HG03280 (cell line): Measurements from ENCODE around the gene TESMIN.
A peak's percentile ranks its signal among the peaks of the same experiment; 100 is the strongest.

Source experiments
- ATAC-seq: cut with Tn5 transposase; IDR thresholded peaks from one replicate; pipeline ENCODE4 v1.9.1; 2021; ENCODE audit warnings: mild to moderate bottlenecking, moderate library complexity; ENCODE audit not compliant: unreplicated experiment

Gene TESMIN, protein sequence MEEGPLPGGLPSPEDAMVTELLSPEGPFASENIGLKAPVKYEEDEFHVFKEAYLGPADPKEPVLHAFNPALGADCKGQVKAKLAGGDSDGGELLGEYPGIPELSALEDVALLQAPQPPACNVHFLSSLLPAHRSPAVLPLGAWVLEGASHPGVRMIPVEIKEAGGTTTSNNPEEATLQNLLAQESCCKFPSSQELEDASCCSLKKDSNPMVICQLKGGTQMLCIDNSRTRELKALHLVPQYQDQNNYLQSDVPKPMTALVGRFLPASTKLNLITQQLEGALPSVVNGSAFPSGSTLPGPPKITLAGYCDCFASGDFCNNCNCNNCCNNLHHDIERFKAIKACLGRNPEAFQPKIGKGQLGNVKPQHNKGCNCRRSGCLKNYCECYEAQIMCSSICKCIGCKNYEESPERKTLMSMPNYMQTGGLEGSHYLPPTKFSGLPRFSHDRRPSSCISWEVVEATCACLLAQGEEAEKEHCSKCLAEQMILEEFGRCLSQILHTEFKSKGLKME

DNA sequence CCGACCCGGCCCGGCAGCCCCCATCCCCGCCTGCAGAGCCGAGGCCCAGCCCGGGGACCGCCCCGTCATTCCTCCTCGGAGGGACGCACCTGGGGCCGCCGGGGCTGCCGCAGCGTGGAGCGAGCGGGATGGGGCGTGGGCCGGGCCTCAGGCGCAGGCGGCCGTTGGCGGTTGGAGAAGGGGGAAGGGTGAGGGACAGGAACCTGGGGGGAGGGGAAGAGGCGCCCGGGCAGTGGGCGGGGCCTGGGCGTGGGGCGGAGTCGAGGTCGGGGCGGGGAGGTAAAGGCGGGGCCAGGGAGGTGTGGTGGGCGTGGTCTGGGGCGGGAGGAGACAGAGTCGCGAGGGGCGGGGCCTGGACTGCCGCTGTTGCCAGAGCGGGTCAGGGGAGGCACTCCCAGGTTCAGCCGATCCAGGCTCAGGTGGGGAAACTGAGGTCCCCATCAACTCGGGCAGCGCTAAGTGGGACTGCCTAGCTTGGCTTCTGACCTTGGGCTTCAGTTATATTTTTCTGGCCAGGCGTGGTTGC lies at the start of gene TESMIN:
Gene TESMIN, minus strand, starts transcription at position 190 of the 526 bp plus-strand sequence. CDS start 860 bp downstream, outside the sequence.
- ATAC-seq = peak; percentile 90

DNA sequence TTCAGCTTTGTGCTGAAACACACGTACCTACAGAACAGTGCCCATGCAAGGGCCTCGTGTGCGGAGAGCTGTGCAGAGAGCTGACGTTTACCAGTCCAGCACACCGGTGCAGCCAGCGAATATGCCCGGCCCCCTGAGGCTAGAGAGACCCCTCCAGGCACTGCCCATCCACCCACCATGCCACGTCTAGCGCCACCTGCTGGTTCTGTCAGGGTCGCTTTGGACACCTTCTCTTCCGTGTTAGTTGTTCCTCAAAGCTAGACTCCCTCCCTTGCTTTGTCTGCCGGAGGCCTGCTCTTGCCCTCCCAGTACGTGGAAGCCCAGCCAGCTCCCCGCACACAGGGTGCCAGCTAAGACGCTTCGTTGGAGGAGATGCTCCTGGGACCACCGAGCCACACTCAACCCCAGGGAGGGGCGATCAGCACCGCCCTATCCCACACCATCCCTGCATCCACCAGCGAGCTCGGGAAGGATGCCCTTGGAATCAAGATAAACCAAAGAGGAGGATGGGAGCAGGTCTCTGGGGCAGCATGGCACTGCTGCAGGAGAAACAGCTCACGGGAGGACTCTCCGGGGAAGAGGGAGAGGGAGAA lies 47.0 kb upstream of the TESMIN start:
- ATAC-seq = no peak

DNA sequence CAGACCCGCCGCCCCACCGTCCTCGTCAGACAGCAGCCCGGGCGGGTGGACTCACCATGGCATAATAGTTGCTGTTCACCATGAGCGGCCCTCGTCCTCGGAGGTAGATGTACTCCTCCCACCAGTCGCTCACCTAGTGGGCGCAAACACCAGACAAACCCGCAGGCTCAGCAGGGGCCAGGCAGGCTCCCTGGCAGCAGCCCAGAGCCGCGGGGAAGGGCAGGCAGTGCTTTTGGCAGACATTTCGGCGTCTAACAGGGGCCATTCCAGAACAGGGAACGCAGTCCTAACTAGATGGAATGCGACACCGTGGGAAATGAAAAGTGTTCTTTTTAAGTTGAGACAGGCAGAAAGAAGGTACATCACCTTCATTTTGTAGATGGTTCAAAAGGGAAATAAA lies 45.5 kb upstream of the TESMIN start:
- ATAC-seq = no peak

DNA sequence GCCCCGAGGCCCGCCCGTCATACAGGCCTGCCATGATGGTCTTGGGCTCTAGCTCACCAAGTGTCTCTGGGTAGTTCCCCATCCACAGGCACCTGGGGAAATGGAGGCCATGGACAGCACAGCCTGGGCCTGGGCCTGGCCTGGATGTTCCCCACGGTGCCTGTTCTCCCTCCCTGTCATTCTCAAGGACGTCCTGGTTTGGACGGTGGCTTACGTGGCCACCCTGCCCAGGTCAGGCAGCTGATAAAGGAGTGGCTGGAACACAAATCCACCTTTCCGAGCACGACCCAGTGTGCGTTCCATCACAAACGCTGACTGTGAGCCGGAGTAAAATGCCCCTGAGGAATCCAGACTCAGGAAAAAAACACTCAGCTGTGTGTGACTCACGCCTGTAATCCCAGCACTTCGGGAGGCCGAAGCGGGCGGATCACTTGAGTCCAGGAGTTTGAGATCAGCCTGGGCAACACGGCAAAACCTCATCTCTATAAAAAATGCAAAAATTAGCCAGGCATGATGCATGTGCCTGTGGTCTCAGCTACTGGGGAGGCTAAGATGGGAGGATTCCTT lies 41.2 kb upstream of the TESMIN start:
- no peak for ATAC-seq

DNA sequence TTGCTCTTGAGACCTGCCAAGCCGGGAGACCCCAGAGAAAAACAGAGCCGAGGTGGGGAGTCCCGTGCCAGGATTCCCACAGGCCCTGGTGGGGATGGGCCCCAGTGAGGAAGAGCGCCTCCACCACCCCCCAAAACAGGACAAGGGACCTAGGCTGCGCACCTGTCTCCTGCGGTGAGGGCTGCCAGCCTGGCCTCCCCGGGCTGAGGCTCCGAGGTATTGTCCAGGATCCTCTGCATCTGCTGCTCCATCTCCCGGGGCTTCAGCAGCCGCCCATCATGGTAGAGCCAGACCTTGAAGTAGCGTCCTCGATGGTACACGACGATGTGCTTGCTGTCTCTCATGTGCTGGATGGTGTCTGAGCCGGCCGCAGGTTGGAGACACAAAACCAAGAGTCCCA lies 33.3 kb upstream of the TESMIN start:
- ATAC-seq = no peak

DNA sequence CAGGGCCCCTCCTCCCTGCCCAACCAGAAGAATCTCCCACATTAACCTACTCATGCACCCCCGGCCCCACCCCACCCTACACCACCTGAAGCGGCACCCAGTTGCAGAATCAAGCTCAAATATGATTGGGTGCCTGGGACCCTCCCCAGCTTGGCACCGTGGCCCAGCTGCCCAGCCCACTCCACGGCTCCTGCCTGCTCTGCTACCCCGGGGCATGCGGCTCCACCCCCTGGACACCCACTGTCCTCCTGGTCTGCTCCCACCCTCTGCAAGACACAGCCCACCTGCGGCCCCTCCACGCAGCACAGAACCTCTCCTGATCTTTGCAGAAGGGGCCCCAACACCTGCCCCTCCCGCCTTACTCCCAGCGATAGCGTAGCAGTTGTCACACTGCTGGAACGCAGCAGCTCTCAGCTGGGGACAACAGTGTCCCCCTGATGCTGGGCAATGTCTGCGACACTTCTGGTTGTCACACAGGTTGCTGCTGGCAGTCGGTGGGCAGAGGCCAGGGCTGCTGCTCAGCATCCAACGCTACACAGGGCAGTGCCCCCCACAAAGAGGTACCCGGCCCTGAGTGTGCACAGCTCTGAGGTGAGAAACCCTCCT lies 32.0 kb upstream of the TESMIN start:
- ATAC-seq = no peak

DNA sequence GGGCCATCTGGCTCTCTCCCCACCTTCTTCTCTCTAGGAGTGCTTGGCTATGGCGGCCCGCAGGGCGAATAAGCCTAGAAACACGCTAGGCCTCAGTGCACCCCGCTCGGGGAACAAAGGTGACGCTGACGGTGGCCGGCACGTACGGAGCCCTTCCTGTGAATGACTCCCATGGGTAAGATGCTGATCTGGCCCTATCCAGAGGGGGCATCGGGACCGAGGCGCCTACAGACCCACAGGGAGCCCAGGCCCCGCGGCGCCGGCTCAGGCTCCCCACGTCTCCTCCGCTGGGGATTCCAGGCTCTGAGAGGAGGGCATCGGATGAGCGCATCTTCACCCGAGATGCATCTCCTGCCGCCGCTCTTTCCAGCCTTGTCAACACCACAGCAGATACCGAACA lies 31.4 kb upstream of the TESMIN start:
- no peak for ATAC-seq

DNA sequence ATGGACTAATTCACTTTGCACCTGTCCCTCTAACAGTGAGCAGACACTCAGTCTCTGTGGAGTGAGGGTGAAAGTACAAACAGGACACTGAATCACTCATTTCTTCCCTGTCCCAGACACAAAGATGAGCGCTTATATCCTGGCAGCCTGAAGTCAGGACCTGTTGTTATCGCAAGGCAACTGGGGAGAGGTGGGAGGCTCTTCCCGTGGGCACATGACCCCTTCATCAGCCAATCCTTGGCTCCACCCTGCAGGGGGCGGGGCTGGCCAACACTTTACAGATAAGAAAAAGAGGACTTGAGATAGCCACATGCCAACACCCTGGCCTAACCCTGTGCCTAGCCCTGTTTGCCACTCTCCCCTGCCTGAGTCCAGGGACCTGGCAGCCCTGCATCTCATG lies 29.5 kb upstream of the TESMIN start:
- no peak for ATAC-seq

DNA sequence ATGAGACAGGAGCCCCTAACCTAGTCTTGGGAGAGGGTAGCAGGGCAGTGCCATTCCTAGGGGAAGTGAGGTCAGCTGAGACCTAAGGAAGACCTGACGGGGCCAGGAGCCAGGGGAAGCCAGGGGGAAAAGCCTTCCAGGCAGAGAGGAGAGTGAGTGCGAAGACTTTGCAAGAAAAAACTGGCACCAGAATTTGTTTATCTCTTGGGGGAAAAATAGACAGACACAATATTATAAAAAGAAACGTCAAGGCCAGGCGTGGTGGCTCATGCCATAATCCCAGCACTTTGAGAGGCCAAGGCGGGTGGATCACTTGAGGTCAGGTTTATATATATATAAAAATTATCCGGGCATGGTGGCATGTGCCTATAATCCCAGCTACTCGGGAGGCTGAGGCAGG lies 26.9 kb upstream of the TESMIN start:
- ATAC-seq = no peak

DNA sequence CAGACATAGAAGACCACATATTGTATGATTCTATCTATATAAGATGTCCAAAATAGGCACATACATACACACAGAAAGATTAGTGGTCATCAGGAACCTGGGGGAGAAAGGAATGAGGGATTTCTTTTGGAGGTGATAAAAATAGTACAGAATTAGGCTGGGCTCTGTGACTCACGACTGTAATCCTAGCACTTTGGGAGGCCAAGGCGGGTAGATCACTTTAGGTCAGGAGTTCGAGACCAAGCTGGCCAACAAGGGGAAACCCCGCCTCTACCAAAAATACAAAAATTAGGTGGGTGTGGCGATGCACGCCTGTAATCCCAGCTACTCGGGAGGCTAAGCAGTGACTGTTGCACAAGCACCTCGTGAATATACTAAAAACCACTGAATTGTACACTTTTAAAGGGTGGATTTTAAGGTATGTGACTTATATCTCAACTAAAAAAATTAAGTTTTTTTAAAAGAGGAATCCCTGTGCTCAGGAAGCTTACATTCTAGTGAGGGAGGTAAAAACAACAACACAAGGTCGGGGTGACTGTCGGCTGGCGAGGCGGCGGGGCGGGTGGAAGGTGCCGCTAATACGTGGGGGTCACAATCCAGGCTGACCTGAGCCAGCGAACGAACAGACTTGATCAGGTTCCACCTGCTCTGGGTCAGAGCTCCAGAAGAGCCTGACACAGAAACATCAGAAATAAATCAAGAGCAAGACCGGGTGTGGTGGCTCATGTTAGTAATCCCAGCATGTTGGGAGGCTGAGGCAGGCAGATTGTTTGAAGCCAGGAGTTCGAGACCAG lies 25.3 kb upstream of the TESMIN start:
- ATAC-seq = no peak

DNA sequence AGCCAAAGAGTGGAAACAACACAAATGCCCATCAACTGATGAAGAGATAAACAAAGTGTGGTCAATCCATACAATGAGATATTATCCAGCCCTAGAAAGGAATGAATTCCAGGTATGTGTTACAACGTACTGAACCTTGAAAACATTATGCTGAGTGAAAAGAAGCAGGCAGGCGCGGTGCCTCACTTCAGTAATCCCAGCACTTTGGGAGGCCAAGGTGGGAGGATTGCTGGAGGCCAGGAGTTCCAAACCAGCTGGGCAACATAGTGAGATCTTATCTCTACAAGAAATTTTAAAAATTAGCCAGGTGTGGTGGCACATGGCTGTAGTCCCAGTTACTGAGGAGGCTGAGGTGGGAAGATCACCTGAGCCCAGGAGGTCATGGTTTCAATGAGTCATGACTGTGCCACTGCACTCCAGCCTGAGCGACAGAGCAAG lies 24.6 kb upstream of the TESMIN start:
- no peak for ATAC-seq

DNA sequence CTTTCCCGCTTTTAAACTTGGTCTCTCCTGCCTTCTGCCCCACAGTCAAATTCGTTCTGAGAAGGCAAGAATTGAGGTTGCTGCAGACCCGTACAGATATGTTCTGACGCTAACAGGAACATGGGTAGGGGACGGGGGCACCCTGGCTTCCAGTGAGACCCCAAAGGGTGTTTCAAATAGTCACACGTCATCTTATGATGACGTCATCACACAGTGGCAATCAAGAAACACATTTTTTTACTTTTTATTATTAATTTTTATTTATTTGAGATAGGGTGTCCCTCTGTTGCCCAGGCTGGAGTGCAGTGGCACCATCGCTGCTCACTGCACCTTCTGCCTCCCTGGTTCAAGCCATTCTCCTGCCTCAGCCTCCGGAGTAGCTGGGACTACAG lies 22.9 kb upstream of the TESMIN start:
- no peak for ATAC-seq

DNA sequence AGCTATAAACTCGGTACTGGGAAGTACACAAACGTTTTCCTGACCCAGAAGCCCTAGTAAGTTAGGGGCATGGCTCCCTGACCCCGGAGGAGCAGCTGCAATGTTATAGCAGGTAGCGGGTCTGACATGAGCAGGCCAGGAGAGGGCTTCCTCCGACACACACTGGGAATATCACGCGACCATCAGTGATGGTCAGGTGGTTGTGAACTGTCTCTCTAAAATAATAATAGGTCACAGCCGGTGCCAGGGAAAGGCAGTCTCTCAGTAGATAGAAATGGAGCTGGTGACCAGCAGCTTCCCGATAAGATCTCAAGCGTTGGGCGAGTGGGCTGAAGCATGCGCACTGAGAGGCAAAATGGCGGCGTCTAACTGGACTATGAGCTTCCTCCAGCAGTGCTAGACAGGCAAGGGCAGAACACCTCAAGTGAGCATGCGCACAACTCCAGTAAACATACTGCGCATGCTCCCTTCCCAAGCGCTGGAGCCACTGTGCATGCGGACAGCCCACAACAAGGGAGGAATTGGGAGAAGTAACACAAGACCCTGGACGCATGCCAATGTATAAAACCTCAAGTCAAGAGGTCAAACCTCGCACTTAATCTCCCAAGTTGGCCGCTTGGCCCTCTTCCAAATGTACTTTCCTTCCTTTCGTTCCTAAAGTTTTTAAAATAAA lies 22.3 kb upstream of the TESMIN start:
- ATAC-seq = no peak

DNA sequence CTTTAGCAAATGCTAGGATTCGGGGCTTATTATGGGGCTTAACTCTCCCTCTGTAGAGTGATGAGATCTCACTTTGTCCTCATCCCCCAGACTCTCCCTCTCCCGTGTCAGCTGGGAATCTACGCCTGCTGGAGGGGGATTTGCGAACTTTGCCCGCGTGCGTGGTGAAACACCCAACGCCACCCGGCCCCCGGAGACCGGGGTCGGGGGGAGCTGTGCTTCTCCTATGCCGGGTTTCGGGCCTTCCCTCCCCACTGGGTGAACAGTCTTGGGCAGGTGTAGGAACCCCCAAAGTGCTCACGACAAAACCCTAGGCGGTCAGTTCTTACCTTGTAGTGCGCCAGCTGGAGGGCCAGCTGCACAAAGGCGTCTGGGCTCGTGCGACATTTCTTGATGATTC lies 21.6 kb upstream of the TESMIN start:
- no peak for ATAC-seq

DNA sequence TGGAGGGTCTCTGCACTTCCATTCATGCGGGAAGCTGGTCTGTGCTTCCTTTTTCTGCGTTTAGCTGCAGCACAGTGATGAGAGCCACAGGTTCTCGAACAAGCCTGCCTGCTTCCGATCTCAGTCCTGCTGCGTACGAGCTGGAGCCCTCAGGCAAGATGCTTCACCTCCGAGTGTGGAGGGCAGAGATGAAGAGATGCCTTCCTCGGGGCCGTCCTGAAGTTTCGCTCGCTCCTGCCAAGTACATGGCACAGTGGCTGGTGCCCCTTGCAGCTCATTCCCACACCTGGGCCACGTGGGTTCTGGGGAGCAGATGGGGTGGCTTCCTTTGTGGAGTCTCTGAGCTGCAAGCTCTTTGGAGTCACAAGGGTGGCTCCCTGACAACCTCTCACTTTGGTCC lies 19.5 kb upstream of the TESMIN start:
- ATAC-seq = no peak

DNA sequence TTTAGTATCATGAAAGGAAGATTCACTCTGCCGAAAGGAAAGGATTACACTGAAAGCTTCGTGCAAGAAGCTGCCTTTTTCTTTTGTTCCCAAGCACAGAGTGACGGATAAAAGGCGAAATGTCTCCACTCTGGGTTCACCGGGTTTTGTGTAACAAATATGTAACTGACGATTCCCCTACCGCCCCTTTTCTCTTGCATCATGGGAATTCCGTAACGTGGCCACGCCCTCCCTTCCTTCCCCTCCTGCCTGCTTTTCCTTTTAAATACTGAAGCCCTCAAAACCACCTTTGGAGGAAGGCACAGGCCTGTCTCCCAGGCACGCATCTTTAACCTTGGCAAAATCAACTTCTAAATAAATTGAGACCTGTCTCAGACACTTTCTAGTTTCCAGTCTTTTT lies 16.4 kb upstream of the TESMIN start:
- no peak for ATAC-seq

DNA sequence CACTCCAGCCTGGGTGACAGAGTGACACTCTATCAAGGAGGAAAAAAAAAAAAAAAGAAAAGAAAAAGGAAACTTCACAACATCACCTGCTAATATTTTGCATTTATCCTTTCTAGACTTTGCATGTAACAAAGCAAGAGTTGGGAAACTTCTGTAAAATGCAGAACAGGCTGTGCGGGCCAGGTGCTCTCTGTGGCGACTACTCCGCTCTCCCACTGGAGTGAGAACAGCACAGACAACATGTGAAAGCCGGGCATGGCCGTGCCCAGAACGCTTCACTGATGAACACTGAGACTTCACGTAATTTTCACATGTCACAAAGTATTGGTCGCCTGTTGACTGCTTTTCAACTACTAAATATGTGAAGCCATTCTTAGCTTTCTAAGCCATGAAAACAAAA lies 15.5 kb upstream of the TESMIN start:
- ATAC-seq = no peak

DNA sequence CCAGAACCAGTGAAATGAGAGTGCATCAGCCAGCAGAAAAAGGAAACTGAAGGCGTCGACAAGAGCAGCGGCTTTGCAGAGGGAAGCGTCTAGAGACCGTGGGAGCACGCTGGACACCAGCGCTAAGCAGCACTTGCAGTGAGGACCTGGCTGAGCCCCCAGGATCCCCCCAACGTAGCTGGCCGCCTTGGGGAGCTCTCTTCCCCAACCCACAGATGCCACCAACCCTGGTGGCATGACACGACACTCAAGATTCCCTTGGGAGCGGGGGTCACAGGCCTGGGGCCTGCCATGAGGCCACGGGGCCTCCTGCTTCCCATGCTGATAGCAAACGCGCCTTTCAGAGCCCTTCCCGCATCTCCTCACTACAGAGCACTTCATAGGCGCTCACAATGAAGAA lies 13.4 kb upstream of the TESMIN start:
- no peak for ATAC-seq

DNA sequence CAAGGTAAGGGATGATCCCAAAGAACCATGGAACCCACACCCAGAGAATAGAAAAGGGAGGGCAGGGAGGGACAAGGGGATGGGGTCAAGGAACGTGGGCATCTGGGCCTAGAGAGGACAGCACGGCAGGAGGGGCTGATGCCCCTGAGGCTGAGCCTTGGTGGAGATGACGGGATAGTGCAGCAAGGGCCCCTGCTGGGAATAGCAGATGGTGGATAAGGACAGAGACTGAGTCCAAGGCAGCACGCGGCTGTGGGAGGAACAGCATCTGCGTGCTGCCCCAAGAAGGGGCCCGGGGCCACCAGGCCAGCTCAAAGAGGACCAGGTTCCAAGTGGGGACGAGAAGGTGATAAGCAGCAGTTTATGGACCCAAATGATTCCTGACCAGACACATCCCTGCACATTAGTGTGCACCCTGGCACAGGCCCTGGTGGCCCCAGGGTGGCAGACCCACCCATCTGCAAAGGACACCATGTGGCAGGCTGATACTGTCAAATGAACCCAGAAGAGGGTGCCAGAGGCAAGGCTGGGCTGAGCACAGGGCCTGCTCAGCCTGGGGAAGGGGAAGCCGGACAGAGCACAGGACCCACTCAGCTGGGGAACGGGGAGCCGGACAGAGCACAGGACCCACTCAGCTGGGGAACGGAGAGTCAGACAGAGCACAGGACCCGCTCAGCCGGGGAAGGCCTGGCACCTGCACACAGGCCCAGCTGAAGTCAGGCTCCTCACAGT lies 12.8 kb upstream of the TESMIN start:
- ATAC-seq = no peak
